Measurements from ENCODE around the gene PAPPA2.

DNA sequence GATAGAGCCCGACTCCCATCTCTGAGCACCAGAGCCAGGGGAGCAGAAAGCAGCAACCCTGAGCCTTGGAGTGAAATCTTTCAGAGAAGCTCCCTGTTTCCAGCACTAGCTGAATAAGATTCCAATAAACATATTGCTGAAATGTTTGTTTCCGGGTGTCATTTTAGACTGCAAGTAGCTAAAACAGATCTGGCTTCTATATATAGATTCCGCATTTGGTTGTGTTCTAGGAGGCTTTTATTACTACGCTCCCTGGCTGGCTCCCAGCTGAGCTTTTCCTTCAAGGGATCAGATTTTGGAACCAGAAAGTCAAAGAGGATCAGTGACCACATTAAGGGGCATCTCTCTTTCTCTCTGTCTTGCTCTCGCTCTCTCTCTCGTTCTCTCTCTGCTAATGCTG lies 88.2 kb downstream of the PAPPA2 start:
- no peak for TF ChIP-seq POLR2A (IDR thresholded peaks at IDR 0.05)
- TF ChIP-seq CTCF (IDR thresholded peaks at IDR 0.05): no peak
